Panc1 (cell line): Measurements from ENCODE around the gene RAI14. TPM values are rescaled to one million over a fixed set of nuclear protein-coding genes. Genes with fewer than 3 reads are reported as not detected.

Experiments
- ATAC-seq: fragments of 200-7000 bp; cut with Tn5 transposase; 2 replicates; pipeline ENCODE4 v1.9.1; 2020; ENCODE audit warnings: mild to moderate bottlenecking, moderate library complexity
- BruUV-seq: library from RNA; stranded (reverse); fragments of 400-500 nt; replicated peaks from 2 replicates; lab custom pipeline; 2021; lab: Mats Ljungman, UMichigan
- CTCF ChIA-PET: fragments of 300-600 bp; sonication (Branson Sonifier 250); formaldehyde crosslinking; loops from one replicate; lab custom pipeline; 2022; ENCODE audit warnings: antibody characterized with exemption; lab: Charles Lee
- POLR2A ChIA-PET: fragments of 300-600 bp; sonication (Branson Sonifier 250); formaldehyde crosslinking; loops from one replicate; lab custom pipeline; 2022; ENCODE audit warnings: antibody characterized with exemption; lab: Charles Lee
- DNase-seq: peaks from one replicate; pipeline ENCODE4 v3.0.0-alpha.2; 2010; ENCODE audit warnings: low read depth, low spot score
- H3K27ac ChIP-seq: 2 replicates; pipeline ENCODE4 v1.5.1; 2011; ENCODE audit warnings: mild to moderate bottlenecking, low read length, inconsistent platforms
- H3K27me3 ChIP-seq: fragments of 200-500 bp; sonication (Bioruptor generic); 2 replicates; pipeline ENCODE4 v1.6.0; 2014; ENCODE audit warnings: low read length, inconsistent platforms; ENCODE audit not compliant: control insufficient read depth, insufficient read depth
- H3K36me3 ChIP-seq: fragments of 200-500 bp; sonication (Bioruptor generic); 2 replicates; pipeline ENCODE4 v1.5.1; 2014; ENCODE audit warnings: inconsistent platforms, mild to moderate bottlenecking, low read length, moderate library complexity; ENCODE audit not compliant: control insufficient read depth, insufficient read depth
- H3K4me1 ChIP-seq: 2 replicates; pipeline ENCODE4 v1.5.1; 2011; ENCODE audit warnings: inconsistent platforms, mild to moderate bottlenecking, low read length, moderate library complexity; ENCODE audit not compliant: control insufficient read depth, insufficient read depth
- H3K4me3 ChIP-seq, 2 experiments: 2 replicates each; pipeline ENCODE4 v1.5.1; 2011 to 2012; ENCODE audit warnings: low read depth in 2 of 2, low read length in 2 of 2, mild to moderate bottlenecking in 2 of 2, inconsistent platforms in 1 of 2, moderate library complexity in 1 of 2
- H3K9me3 ChIP-seq: fragments of 200-500 bp; sonication (Bioruptor generic); 2 replicates; pipeline ENCODE4 v1.5.1; 2014; ENCODE audit warnings: low read depth, mild to moderate bottlenecking, inconsistent platforms, low read length, moderate library complexity; ENCODE audit not compliant: control insufficient read depth, insufficient read depth
- CTCF ChIP-seq: fragments of 450-650 bp; IDR thresholded peaks from 2 replicates; pipeline ENCODE4 v1.5.1; 2017; ENCODE audit warnings: mild to moderate bottlenecking
- POLR2AphosphoS5 ChIP-seq: IDR thresholded peaks from 2 replicates; pipeline ENCODE4 v1.6.1; 2012; ENCODE audit warnings: mild to moderate bottlenecking, low read depth, low read length, moderate library complexity
- REST ChIP-seq, 2 experiments: IDR thresholded peaks; 2 replicates each; pipeline ENCODE4 v1.6.1; 2011 to 2012; ENCODE audit warnings: low read depth in 2 of 2, control low read depth in 1 of 2, low read length in 1 of 2, mild to moderate bottlenecking in 1 of 2, moderate library complexity in 1 of 2; ENCODE audit not compliant: insufficient read depth in 1 of 2
- SIN3A ChIP-seq: IDR thresholded peaks from 2 replicates; pipeline ENCODE4 v1.6.1; 2012; ENCODE audit warnings: low read depth, mild to moderate bottlenecking, low read length, moderate library complexity, borderline replicate concordance; ENCODE audit not compliant: insufficient read depth
- TCF7L2 ChIP-seq: IDR thresholded peaks from 2 replicates; pipeline ENCODE4 v1.6.1; 2011; ENCODE audit warnings: mild to moderate bottlenecking, low read depth, low read length, inconsistent platforms
- in situ Hi-C: cut with HindIII; loops from 2 replicates; pipeline ENCODE4 v1.10.0; 2016; ENCODE audit warnings: low sequenced_read_pairs, low pct_unique_long_range_greater_than_20kb
- intact Hi-C: fragments of 100-400 bp; cut with micrococcal nuclease; formaldehyde crosslinking; loops from one replicate; pipeline ENCODE4 v1.10.0; 2022; ENCODE audit not compliant: unreplicated experiment
- total RNA-seq: library from RNA; stranded (reverse); gene quantifications from one replicate; pipeline ENCODE4 v1.2.1, GENCODE V29; 2021; ENCODE audit not compliant: unreplicated experiment

RAI14 gene
- total RNA-seq, 1 experiment from 2014 or later, result 18.5 TPM

- H3K27ac ChIP-seq, result no peak overlapping the region
- BruUV-seq, result no TSS peak
- H3K9me3 ChIP-seq, result no peaks in the 10 kb centered on the region
- intact Hi-C loops (no loop called here), in situ Hi-C loops (no loop called here)
- ChIA-PET POLR2A (no interaction called here), CTCF (no interaction called here)
- no peaks in the 10 kb centered on the region for H3K4me1 ChIP-seq
- H3K36me3 ChIP-seq, result no peaks in the 10 kb centered on the region
- TF ChIP-seq TCF7L2, result no peak
- TF ChIP-seq SIN3A, result no peak
- TF ChIP-seq POLR2AphosphoS5, result no peak
- TF ChIP-seq CTCF, result no peak
- TF ChIP-seq REST (IDR thresholded peaks at IDR 0.05; ENCODE audit: insufficient read depth in 1 of 2, low read depth in 2 of 2, low read length in 1 of 2), result no peak
- no peak for DNase-seq
- H3K4me3 ChIP-seq, result no peak overlapping the region
- ATAC-seq, result no peak
- H3K27me3 ChIP-seq, result no peaks in the 10 kb centered on the region
Observed at GRCh38 chr5:34770486-34770885, 114.4 kb downstream of the RAI14 start.

GRCh38 chr5:34771076-34771475 is 114.9 kb downstream of the RAI14 start:
- Histone ChIP-seq H3K36me3 (no peaks in the 10 kb centered on the region), H3K27me3 (no peaks in the 10 kb centered on the region), H3K9me3 (no peaks in the 10 kb centered on the region), H3K4me3 (no peak overlapping the region), H3K27ac (no peak overlapping the region), H3K4me1 (no peaks in the 10 kb centered on the region)
- DNase-seq (no peak), ATAC-seq (no peak)
- TF ChIP-seq SIN3A, result no peak
- no peak for TF ChIP-seq POLR2AphosphoS5
- no peak for TF ChIP-seq REST (IDR thresholded peaks at IDR 0.05; ENCODE audit: insufficient read depth in 1 of 2, low read depth in 2 of 2, low read length in 1 of 2)
- no peak for TF ChIP-seq TCF7L2
- TF ChIP-seq CTCF, result no peak
- no TSS peak for BruUV-seq
- ChIA-PET POLR2A (no interaction called here), CTCF (no interaction called here)
- in situ Hi-C loops (no loop called here), intact Hi-C loops (no loop called here)
